HCT116 (cell line): ENCODE data around the gene NUP188. TPM values are rescaled to one million over a fixed set of nuclear protein-coding genes. Genes with fewer than 3 reads are reported as not detected.

Source experiments
- ATAC-seq: fragments of 200-7000 bp; cut with Tn5 transposase; 2 replicates; pipeline ENCODE4 v1.9.1; 2020; ENCODE audit warnings: mild to moderate bottlenecking, moderate library complexity
- BruUV-seq: library from RNA; stranded (reverse); fragments of 400-500 nt; replicated peaks from 2 replicates; lab custom pipeline; 2021; lab: Mats Ljungman, UMichigan
- CTCF ChIA-PET: fragments of 300-600 bp; sonication (Branson Sonifier 250); formaldehyde crosslinking; loops from one replicate; lab custom pipeline; 2021; ENCODE audit warnings: antibody characterized with exemption; lab: Charles Lee
- POLR2A ChIA-PET: fragments of 300-600, 350-600 bp; sonication (Branson Sonifier 250); formaldehyde crosslinking; loops from one replicate; lab custom pipeline; 2021; ENCODE audit warnings: antibody characterized with exemption; lab: Charles Lee
- RAD21 ChIA-PET, 2 experiments: fragments of 300-600 bp; sonication (Branson Sonifier 250); formaldehyde crosslinking; loops; one replicate each; lab custom pipeline; 2023; ENCODE audit warnings: low total read pairs in 2 of 2; ENCODE audit not compliant: uncharacterized antibody in 2 of 2, unreplicated experiment in 2 of 2, low non-redundant PET in 1 of 2; lab: Charles Lee
- DNase-seq: peaks from one replicate; pipeline ENCODE4 v3.0.0-alpha.2; 2010; ENCODE audit warnings: low read depth, low spot score
- H2AFZ ChIP-seq: fragments of 200-600 bp; shearing (Covaris generic), sonication (generic); 2 replicates; pipeline ENCODE4 v1.6.1; 2017; ENCODE audit warnings: low read depth, mixed run types, mixed read lengths, antibody characterized with exemption, low read length; ENCODE audit not compliant: poor library complexity, severe bottlenecking
- H3K27ac ChIP-seq: 2 replicates; pipeline ENCODE4 v1.5.1; 2012; ENCODE audit warnings: low read depth, low read length
- H3K27me3 ChIP-seq: fragments of 200-600 bp; sonication (generic); 2 replicates; pipeline ENCODE4 v1.6.1; 2016; ENCODE audit warnings: mixed run types, low read length, mixed read lengths; ENCODE audit not compliant: insufficient read depth
- H3K36me3 ChIP-seq, 2 experiments: fragments of 200-500 bp in 1 of 2; fragments of 200-600 bp in 1 of 2; sonication (Bioruptor generic) in 1 of 2; sonication (generic) in 1 of 2; 2 replicates each; pipeline versions ENCODE4 v1.5.1 to v1.6.1; 2014 to 2016; ENCODE audit warnings: low read length in 2 of 2, inconsistent platforms in 1 of 2, mixed read lengths in 1 of 2, mixed run types in 1 of 2; ENCODE audit not compliant: insufficient read depth in 2 of 2, control insufficient read depth in 1 of 2
- H3K4me1 ChIP-seq, 2 experiments: fragments of 200-600 bp in 1 of 2; sonication (generic) in 1 of 2; 2 replicates each; pipeline versions ENCODE4 v1.5.1 to v1.6.1; 2012 to 2017; ENCODE audit warnings: low read length in 2 of 2, inconsistent platforms in 1 of 2, mild to moderate bottlenecking in 1 of 2, mixed read lengths in 1 of 2, mixed run types in 1 of 2, moderate library complexity in 1 of 2; ENCODE audit not compliant: insufficient read depth in 2 of 2, control insufficient read depth in 1 of 2
- H3K4me2 ChIP-seq: fragments of 200-600 bp; sonication (generic); 2 replicates; pipeline ENCODE4 v1.6.1; 2017; ENCODE audit warnings: mixed run types, low read length, mixed read lengths
- H3K4me3 ChIP-seq, 2 experiments: fragments of 200-600 bp in 1 of 2; sonication (generic) in 1 of 2; replicated peaks in 1 of 2; 2 replicates each; pipeline ENCODE4 v1.5.1; 2011 to 2016; ENCODE audit warnings: low read length in 2 of 2, control low read depth in 1 of 2, low read depth in 1 of 2, mild to moderate bottlenecking in 1 of 2, mixed read lengths in 1 of 2, mixed run types in 1 of 2
- H3K79me2 ChIP-seq: fragments of 200-600 bp; sonication (generic); 2 replicates; pipeline ENCODE4 v1.6.1; 2017; ENCODE audit warnings: mild to moderate bottlenecking, mixed run types, low read length, moderate library complexity, mixed read lengths; ENCODE audit not compliant: insufficient read depth
- H3K9ac ChIP-seq: fragments of 200-600 bp; sonication (generic); 2 replicates; pipeline ENCODE4 v1.6.1; 2016; ENCODE audit warnings: low read length, mixed read lengths
- H3K9me2 ChIP-seq: fragments of 200-600 bp; sonication (generic), shearing (Covaris generic); 2 replicates; pipeline ENCODE4 v1.6.1; 2017; ENCODE audit warnings: mixed run types, mild to moderate bottlenecking, moderate library complexity; ENCODE audit not compliant: insufficient read depth
- H3K9me3 ChIP-seq, 2 experiments: fragments of 200-500 bp in 1 of 2; fragments of 200-600 bp in 1 of 2; sonication (Bioruptor generic) in 1 of 2; sonication (generic) in 1 of 2; 2 replicates each; pipeline ENCODE4 v1.6.1; 2014 to 2017; ENCODE audit warnings: low read length in 2 of 2, mixed read lengths in 2 of 2, inconsistent platforms in 1 of 2, low read depth in 1 of 2, mild to moderate bottlenecking in 1 of 2, mixed run types in 1 of 2, moderate library complexity in 1 of 2; ENCODE audit not compliant: control insufficient read depth in 1 of 2, insufficient read depth in 1 of 2
- H4K20me1 ChIP-seq: fragments of 200-600 bp; sonication (generic), shearing (Covaris generic); 2 replicates; pipeline ENCODE4 v1.6.1; 2017; ENCODE audit warnings: mixed run types, mild to moderate bottlenecking, moderate library complexity; ENCODE audit not compliant: insufficient read depth
- CTCF ChIP-seq, 3 experiments: fragments of 200-600 bp in 1 of 3; sonication (generic) in 1 of 3; IDR thresholded peaks in 2 of 3; conservative IDR thresholded peaks in 1 of 3; 2 replicates each; pipeline ENCODE4 v1.5.1; 2012 to 2017; ENCODE audit warnings: low read depth in 2 of 3, low read length in 2 of 3, antibody characterized with exemption in 1 of 3, borderline replicate concordance in 1 of 3, control low read depth in 1 of 3, mild to moderate bottlenecking in 1 of 3, mixed read lengths in 1 of 3, mixed run types in 1 of 3, moderate library complexity in 1 of 3; ENCODE audit not compliant: insufficient read depth in 1 of 3
- EZH2phosphoT487 ChIP-seq: fragments of 200-600 bp; IDR thresholded peaks from 2 replicates; pipeline ENCODE4 v1.6.1; 2018; ENCODE audit warnings: antibody characterized with exemption, borderline replicate concordance
- POLR2A ChIP-seq: IDR thresholded peaks from 2 replicates; pipeline ENCODE4 v1.7.0; 2011; ENCODE audit warnings: borderline replicate concordance; ENCODE audit not compliant: insufficient read depth, insufficient read length; ENCODE audit errors: extremely low read depth
- SIN3A ChIP-seq: IDR thresholded peaks from 2 replicates; pipeline ENCODE4 v1.6.1; 2012; ENCODE audit warnings: low read depth
- SP1 ChIP-seq: IDR thresholded peaks from 2 replicates; pipeline ENCODE4 v1.6.1; 2012; ENCODE audit warnings: low read depth
- YY1 ChIP-seq: IDR thresholded peaks from 2 replicates; pipeline ENCODE4 v1.6.1; 2011; ENCODE audit warnings: low read length, low read depth, moderate library complexity, mild to moderate bottlenecking; ENCODE audit not compliant: insufficient replicate concordance; ENCODE audit errors: extremely low read depth
- ZFX ChIP-seq: fragments of 450-650 bp; IDR thresholded peaks from 2 replicates; pipeline ENCODE4 v1.6.1; 2017
- intact Hi-C: fragments of 100-400 bp; cut with micrococcal nuclease; formaldehyde crosslinking; loops from 2 replicates; pipeline ENCODE4 v1.10.0; 2022
- total RNA-seq: library from RNA; stranded (reverse); gene quantifications from one replicate; pipeline ENCODE4 v1.2.1, GENCODE V29; 2021; ENCODE audit not compliant: unreplicated experiment

Gene NUP188
- total RNA-seq, 1 experiment from 2014 or later = 115 TPM

- no peak for TF ChIP-seq SIN3A
- TF ChIP-seq, all 23 proteins: peak for 0
Observed at GRCh38 chr9:128906741-128907140, 40.8 kb upstream of the NUP188 start (continued).

- peaks cover 11% of the 10 kb centered on the region; the same call in 1 of the 2 replicates for H3K79me2 ChIP-seq
- DNase-seq (no peak), ATAC-seq (no peak)
- ChIA-PET RAD21 (no interaction called here), CTCF (no interaction called here), POLR2A (no interaction called here)
- H3K4me1 ChIP-seq = peaks cover 21 to 40% of the 10 kb centered on the region in 2 experiments
- H2AFZ ChIP-seq = no peak overlapping the region
- no peak overlapping the region for H3K9ac ChIP-seq
- H3K27me3 ChIP-seq = no peaks in the 10 kb centered on the region
- no peaks in the 10 kb centered on the region for H3K9me2 ChIP-seq
- peaks cover 6 to 14% of the 10 kb centered on the region in 2 experiments; a peak in 3 of 4 replicates for H3K36me3 ChIP-seq
- no peaks in the 10 kb centered on the region for H4K20me1 ChIP-seq
- BruUV-seq = no TSS peak
- H3K4me3 ChIP-seq = no peak overlapping the region
- no peak overlapping the region for H3K4me2 ChIP-seq
- H3K27ac ChIP-seq = no peak overlapping the region
- intact Hi-C loops = no loop called here
- H3K9me3 ChIP-seq = no peaks in the 10 kb centered on the region
- TF ChIP-seq SP1 = no peak
- no peak for TF ChIP-seq CTCF (IDR thresholded peaks at IDR 0.05 in 2 of 3, conservative IDR thresholded peaks at IDR 0.05 in 1 of 3; ENCODE audit: borderline replicate concordance in 1 of 3, insufficient read depth in 1 of 3, low read depth in 2 of 3, low read length in 2 of 3)
- TF ChIP-seq EZH2phosphoT487 = no peak
- TF ChIP-seq POLR2A = no peak
- TF ChIP-seq ZFX = no peak
- TF ChIP-seq YY1 = no peak
Observed at GRCh38 chr9:128908372-128908771, 39.1 kb upstream of the NUP188 start.
